Measurements from ENCODE around the gene GALNT18. TPM values are rescaled to one million over a fixed set of nuclear protein-coding genes. Genes with fewer than 3 reads are reported as not detected.

GALNT18 gene
- total RNA-seq, 4 donors from 2014 or later, result 7.8 to 57.1 (median 17.8) TPM

DNA sequence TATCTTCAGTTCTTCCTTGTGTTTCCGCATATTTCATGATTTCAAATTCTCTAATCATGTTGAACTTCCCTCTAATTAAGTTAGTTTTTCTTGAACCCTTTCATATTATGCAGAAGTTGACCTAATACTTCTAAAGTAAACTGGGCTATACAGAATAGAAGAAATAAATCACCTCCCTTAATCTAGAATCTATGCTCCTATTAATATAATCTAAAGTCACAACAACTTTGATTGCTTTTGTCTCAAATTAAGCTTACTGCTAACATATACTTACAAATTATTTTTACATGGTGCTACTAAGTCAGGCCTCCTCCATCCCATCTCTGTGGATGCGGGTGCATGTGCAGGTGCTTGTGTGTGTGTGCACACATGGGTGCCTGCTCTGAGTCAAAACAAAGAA lies 241.5 kb downstream of the GALNT18 start:
- TF ChIP-seq, protein P1, sequence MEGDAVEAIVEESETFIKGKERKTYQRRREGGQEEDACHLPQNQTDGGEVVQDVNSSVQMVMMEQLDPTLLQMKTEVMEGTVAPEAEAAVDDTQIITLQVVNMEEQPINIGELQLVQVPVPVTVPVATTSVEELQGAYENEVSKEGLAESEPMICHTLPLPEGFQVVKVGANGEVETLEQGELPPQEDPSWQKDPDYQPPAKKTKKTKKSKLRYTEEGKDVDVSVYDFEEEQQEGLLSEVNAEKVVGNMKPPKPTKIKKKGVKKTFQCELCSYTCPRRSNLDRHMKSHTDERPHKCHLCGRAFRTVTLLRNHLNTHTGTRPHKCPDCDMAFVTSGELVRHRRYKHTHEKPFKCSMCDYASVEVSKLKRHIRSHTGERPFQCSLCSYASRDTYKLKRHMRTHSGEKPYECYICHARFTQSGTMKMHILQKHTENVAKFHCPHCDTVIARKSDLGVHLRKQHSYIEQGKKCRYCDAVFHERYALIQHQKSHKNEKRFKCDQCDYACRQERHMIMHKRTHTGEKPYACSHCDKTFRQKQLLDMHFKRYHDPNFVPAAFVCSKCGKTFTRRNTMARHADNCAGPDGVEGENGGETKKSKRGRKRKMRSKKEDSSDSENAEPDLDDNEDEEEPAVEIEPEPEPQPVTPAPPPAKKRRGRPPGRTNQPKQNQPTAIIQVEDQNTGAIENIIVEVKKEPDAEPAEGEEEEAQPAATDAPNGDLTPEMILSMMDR (IDR thresholded peaks at IDR 0.05; ENCODE audit: low read depth), result no peak

DNA sequence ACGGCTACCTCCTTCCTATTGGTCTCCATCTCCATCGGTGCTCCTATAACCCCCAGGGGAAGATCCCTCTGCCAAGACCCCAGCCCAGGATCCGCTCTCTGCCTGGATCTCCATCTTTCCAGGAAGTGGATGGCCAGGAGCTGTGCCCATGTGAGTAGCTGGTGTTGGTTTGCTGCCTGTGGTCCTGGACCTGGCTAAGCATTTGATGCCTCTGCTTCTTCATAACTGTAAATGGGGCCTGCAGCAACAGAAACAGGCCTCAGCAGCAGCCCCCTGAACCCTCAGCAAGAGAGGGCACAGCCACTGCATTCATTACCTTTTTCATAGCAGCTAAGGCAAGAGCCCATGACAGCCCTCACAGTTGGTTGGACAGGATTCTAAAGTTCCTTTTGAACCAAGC lies 242.1 kb downstream of the GALNT18 start:
- TF ChIP-seq, protein P1 (IDR thresholded peaks at IDR 0.05; ENCODE audit: low read depth), result no peak

DNA sequence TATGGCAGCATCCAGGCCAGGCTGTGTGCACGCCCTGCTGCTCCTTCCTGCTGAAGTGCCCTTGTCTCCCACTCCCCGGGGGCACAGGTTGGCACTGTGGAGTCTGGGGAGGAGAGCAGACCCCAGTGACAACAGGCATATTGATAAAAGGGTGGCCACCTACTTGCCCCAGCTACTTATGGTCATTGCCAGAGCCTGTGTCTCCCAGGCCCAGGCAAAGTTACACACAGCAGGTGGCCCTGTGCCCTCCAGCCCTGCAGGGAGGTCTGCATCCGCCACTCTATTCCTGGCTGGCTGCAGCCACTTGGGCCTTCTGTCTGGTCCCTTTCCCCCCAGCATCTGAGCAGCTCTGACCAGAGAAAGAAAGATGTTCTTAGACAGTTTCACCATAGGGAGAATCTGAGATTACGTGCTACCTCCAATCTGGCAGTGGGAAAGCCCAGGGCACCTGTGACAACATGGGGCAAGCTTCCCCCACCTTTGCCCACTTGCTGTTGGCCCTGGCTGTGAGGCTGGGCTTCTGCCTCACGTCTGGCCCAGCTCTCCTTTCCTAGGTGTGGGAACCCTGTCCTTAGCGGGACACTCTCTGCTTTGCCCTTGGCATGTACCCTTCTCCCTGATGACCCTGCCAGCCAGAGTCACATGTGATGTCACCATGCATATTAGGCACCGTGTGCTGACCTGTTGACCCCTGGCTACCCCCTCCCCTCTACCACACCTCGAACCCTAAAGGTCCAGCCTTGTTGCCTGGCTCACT lies 243.4 kb downstream of the GALNT18 start:
- TF ChIP-seq, protein P1 (IDR thresholded peaks at IDR 0.05; ENCODE audit: low read depth), result no peak

DNA sequence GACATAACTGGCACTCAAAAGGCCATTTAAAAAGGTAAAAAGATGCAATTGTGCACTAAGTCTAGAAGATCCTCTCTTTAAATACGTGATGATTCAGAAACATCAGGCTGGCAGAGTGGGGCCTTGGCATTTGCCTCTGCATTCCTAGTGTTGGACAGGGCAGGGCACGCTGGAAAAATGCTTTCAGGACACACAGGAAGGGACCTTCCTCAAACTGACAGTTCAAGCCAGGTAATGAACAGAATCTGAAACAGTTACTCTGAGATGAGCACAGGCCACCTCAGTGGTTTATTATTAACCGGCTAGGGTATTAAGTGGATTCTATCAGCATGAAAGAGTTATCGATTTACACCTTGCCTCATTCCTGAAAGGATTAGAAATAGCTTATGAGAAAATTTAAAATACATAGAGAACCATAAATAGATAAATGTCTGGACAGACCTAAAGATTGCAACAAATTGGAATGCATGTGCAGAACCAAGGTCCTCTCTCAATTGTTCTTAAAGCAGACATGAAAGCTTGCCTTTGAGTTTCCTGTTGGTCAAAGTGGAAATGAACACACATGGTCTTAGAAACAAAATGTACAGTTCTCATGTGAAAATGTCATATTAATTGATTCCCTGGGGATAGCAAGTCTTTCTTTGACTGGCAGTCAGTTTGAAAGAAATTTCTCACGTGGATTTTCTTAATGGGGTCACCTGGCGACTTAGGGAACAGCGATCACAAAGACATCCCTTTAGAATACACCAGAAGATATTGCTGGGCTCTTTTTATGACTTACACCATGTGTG lies 247.3 kb downstream of the GALNT18 start:
- TF ChIP-seq, protein P1 (IDR thresholded peaks at IDR 0.05; ENCODE audit: low read depth), result no peak

DNA sequence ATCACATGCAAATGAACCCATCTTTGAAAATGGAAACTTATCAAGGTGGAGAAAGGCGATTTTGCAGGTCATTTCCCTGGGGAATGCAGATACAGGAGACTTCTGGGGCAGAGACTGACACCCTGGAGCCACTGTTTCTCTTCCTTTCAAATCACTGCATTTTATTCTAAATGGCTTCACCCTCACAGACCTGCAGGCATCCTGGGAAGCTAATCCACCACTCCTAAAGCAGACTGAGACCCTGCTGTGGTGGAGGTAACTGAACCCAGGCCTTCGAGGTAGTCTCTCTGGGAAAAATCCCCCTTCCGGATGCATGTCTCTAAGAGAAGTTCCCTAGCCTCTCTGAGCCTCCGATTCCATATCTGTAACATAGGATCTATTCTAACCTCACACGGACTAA lies 247.9 kb downstream of the GALNT18 start:
- TF ChIP-seq, protein P1 (IDR thresholded peaks at IDR 0.05; ENCODE audit: low read depth), result no peak

DNA sequence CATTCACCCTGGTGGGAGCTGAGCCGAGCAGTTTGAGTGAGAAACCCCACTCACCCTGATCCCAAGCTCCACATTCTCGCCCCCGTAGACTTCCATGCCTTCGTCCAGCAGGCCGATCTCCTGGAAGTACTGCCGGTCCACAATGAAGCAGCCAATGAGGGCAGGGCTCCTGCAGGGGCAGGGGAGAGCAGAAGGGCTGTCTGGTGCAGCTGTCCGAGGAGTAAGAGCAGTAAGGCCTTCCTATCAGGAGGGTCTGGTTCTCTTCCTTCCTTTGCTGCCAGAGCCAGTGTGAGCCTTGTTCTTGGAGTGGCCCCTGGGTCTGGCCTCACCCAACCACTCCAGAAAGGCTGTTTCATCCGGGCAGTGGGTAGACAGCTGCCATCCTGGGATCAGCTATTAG lies 249.3 kb downstream of the GALNT18 start:
- TF ChIP-seq, protein P1 (IDR thresholded peaks at IDR 0.05; ENCODE audit: low read depth), result no peak

DNA sequence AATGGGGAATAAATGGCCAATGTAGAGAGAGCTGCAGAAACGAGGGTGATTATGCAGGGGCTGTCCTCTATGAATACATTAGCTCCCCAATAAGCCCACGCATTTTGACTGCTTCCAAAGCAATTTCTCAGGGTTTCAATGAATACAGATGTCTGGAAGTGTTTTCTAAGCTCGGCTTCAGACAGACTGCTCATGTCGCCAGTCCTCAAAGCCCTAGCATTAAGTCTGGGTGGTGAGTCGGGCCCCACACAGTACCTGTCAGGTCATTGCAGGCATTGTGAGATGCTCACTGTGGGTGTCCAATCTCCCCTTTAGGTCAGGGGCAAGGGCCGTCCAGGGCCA lies 250.9 kb downstream of the GALNT18 start:
- TF ChIP-seq, protein P1 (IDR thresholded peaks at IDR 0.05; ENCODE audit: low read depth), result no peak

Measured in subcutaneous adipose tissue (tissue), 4 donors.